Measurements from ENCODE around the gene TENT4A. TPM values are rescaled to one million over a fixed set of nuclear protein-coding genes. Genes with fewer than 3 reads are reported as not detected.

The TENT4A gene
- total RNA-seq, 6 experiments from 2014 or later = 19.8 to 23.8 (median 21.7) TPM

- Mint-ChIP-seq H3K36me3 (ENCODE audit: low read depth) (peaks cover 28% of the 10 kb centered on the region), H3K4me3 (no peak overlapping the region), H3K27me3 (ENCODE audit: insufficient read depth) (no peaks in the 10 kb centered on the region), H3K4me1 (ENCODE audit: low read depth) (peaks cover 12% of the 10 kb centered on the region), H3K27ac (no peak overlapping the region), H3K9me3 (no peaks in the 10 kb centered on the region)
- DNase-seq = no peak
- no peak for TF ChIP-seq CTCF (IDR thresholded peaks at IDR 0.05)
Observed at GRCh38 chr5:6743161-6743560, 29.9 kb downstream of the TENT4A start.

DNA sequence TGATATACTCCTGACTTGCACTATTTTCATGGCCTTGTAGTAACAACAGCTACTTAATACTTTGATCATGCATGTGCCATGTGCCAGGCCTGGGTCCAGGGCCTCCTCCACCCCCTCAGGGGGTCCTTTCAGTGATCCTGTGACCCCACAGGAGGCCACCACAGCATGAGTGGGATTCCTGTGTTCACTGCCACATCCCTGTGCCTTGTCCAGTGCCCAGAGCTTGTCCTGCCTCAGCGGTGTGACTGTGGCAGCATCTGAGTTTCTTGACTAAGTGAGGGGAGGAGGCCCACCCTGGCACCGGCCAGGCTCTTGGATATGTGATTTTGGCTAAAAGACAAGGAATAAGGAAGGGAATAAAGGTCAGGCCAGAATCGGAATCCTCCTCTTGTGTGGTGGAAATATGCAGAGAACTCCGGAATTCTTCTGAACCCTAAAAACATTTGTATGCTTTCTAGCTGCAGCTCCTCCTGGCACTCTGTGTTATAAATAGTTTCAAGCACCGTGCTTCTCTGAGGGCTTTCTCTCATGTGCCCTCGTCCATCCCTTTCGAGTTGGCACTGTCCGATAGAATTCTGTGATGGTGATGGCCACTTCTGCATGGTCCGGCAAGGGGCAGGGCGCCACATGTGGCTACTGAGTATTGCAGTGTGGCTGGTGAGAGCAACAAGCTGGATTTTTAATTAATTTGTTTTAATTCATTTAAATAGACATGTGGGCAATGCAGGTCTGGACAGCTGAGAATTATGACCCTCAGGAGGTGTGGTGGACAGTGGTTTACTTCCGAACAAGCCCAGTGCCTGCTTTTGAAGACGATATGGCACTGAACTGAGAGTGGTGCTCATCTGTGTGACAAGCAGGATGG is 31.8 kb downstream of the TENT4A start:
- no peak for DNase-seq
- H3K4me1 Mint-ChIP-seq (ENCODE audit: low read depth) = peaks cover 12% of the 10 kb centered on the region
- TF ChIP-seq CTCF (IDR thresholded peaks at IDR 0.05) = no peak
- H3K27ac Mint-ChIP-seq = peak overlapping the region; percentile 36
- no peak overlapping the region for H3K4me3 Mint-ChIP-seq
- H3K27me3 Mint-ChIP-seq (ENCODE audit: insufficient read depth) = no peaks in the 10 kb centered on the region; the same call in 1 of the 2 replicates
- no peaks in the 10 kb centered on the region for H3K9me3 Mint-ChIP-seq
- peaks cover 32% of the 10 kb centered on the region for H3K36me3 Mint-ChIP-seq (ENCODE audit: low read depth)

DNA sequence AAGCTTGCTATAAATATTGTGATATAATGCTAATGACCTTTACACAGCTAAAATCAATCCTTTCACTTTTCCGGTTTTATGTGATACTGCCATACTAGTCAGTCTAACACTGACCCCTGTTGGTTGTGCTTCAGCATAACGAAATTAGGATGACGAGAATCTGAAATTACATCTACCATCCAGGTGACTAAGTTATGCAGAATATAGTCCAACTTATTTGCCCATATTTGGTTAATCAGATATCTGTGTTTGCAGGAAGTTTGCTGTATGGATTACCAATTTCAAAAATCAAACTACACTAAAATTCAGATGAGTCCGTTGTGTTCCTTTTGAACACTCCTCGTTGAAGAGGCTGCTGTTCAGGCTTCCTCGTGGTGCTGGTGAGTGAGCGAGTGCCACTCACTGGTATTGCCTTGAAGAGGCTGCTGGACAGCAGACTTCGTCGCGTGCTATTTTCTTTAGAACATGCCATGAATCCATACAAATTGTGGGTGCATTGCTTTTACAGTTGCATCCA is 32.5 kb downstream of the TENT4A start:
- H3K36me3 Mint-ChIP-seq (ENCODE audit: low read depth) = peaks cover 38% of the 10 kb centered on the region
- no peak overlapping the region for H3K27ac Mint-ChIP-seq
- peak; percentile 86 for TF ChIP-seq CTCF (IDR thresholded peaks at IDR 0.05)
- DNase-seq = peak; percentile 45
- no peak overlapping the region for H3K4me3 Mint-ChIP-seq
- H3K27me3 Mint-ChIP-seq (ENCODE audit: insufficient read depth) = no peaks in the 10 kb centered on the region; the same call in none of the 2 replicates
- H3K4me1 Mint-ChIP-seq (ENCODE audit: low read depth) = peaks cover 12% of the 10 kb centered on the region
- no peaks in the 10 kb centered on the region for H3K9me3 Mint-ChIP-seq

DNA sequence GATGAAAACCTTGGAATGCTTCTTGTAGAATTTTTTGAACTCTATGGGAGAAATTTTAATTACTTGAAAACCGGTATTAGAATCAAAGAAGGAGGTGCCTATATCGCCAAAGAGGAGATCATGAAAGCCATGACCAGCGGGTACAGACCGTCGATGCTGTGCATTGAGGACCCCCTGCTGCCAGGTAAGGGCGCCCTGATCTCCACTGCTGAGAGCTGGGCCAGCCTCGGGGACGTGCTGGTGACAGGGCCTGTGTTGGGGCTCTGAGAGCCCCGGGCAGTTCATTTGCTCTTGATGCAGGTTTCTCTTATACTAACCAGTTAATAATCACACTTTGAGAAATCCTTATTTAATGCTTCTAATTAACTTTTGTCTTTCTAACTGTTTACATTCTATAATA is 33.0 kb downstream of the TENT4A start:
- peaks cover 12% of the 10 kb centered on the region for H3K4me1 Mint-ChIP-seq (ENCODE audit: low read depth)

DNA sequence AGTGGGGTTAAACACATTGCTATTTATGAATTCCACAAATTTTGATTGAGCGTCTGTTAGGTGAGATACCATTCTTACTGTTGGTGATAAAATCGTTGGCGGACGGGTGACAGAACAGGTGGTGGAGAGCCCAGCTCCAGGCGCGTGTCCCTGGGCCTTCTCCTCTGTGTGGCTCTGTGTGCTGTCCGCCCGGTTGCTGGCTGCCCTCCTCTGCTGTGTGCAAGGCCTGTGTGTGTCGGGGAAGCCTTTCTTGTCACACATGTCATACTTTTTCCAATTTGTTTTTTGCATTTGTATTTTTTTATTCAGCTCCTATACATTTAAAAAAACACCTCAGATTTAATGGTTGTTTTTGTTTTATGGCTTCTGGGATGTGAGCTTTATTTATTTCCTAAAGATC is 33.9 kb downstream of the TENT4A start:
- Mint-ChIP-seq H3K4me1 (ENCODE audit: low read depth) (peaks cover 12% of the 10 kb centered on the region), H3K27ac (peak overlapping the region; percentile 29; the same call in 1 of the 2 replicates), H3K9me3 (no peaks in the 10 kb centered on the region), H3K27me3 (ENCODE audit: insufficient read depth) (no peaks in the 10 kb centered on the region; the same call in none of the 2 replicates), H3K4me3 (no peak overlapping the region), H3K36me3 (ENCODE audit: low read depth) (peaks cover 49% of the 10 kb centered on the region)
- DNase-seq = no peak
- no peak for TF ChIP-seq CTCF (IDR thresholded peaks at IDR 0.05)

More for the DNA sequence above, 33.0 kb downstream of the TENT4A start:
- Mint-ChIP-seq H3K27ac (no peak overlapping the region), H3K36me3 (ENCODE audit: low read depth) (peaks cover 42% of the 10 kb centered on the region), H3K27me3 (ENCODE audit: insufficient read depth) (no peaks in the 10 kb centered on the region; the same call in none of the 2 replicates), H3K4me3 (no peak overlapping the region), H3K9me3 (no peaks in the 10 kb centered on the region)
- DNase-seq = no peak
- no peak for TF ChIP-seq CTCF (IDR thresholded peaks at IDR 0.05)

All from HFFc6 (cell line).